Measurements from ENCODE around the gene C17orf58.

C17orf58 gene

GRCh38 chr17:67959510-67959909 lies 36.8 kb downstream of the C17orf58 start:
- H3K9me3 ChIP-seq (ENCODE audit: insufficient read depth, low read depth, low read length) = no peaks in the 10 kb centered on the region
- peaks cover 26% of the 10 kb centered on the region for H3K36me3 ChIP-seq (ENCODE audit: insufficient read depth, low read length)
- no peak overlapping the region for H3K9ac ChIP-seq (ENCODE audit: low read depth, low read length, poor library complexity, severe bottlenecking)
- no peaks in the 10 kb centered on the region for H4K20me1 ChIP-seq (ENCODE audit: insufficient read depth, low read length, poor library complexity, severe bottlenecking)
- H3K4me1 ChIP-seq (ENCODE audit: insufficient read depth, low read length, poor library complexity, severe bottlenecking) = no peaks in the 10 kb centered on the region
- H3K4me3 ChIP-seq (ENCODE audit: low read length, poor library complexity, severe bottlenecking) = no peak overlapping the region
- H3K27me3 ChIP-seq (ENCODE audit: insufficient read depth, low read length, poor library complexity, severe bottlenecking) = no peaks in the 10 kb centered on the region
- TF ChIP-seq EZH2phosphoT487 (IDR thresholded peaks at IDR 0.05; ENCODE audit: borderline replicate concordance) (no peak), CTCF (conservative IDR thresholded peaks at IDR 0.05; ENCODE audit: low read length) (no peak)
- no peaks in the 10 kb centered on the region for H3F3A ChIP-seq (ENCODE audit: low read depth)
- H3K9me2 ChIP-seq (replicated peaks; ENCODE audit: low read depth, low read length) = no peaks in the 10 kb centered on the region
- no peak overlapping the region for H2AFZ ChIP-seq (ENCODE audit: low read length)
- no peaks in the 10 kb centered on the region for H3K79me2 ChIP-seq (ENCODE audit: insufficient read depth, low read length)
- no peak overlapping the region for H3K4me2 ChIP-seq (ENCODE audit: low read depth, low read length, poor library complexity, severe bottlenecking)

- H3K4me3 ChIP-seq (ENCODE audit: low read length, poor library complexity, severe bottlenecking) = no peak overlapping the region
- no peak overlapping the region for H2AFZ ChIP-seq (ENCODE audit: low read length)
- H4K20me1 ChIP-seq (ENCODE audit: insufficient read depth, low read length, poor library complexity, severe bottlenecking) = no peaks in the 10 kb centered on the region
- H3K27me3 ChIP-seq (ENCODE audit: insufficient read depth, low read length, poor library complexity, severe bottlenecking) = no peaks in the 10 kb centered on the region
- no peaks in the 10 kb centered on the region for H3K4me1 ChIP-seq (ENCODE audit: insufficient read depth, low read length, poor library complexity, severe bottlenecking)
- H3K79me2 ChIP-seq (ENCODE audit: insufficient read depth, low read length) = no peaks in the 10 kb centered on the region
- peaks cover 64% of the 10 kb centered on the region for H3K36me3 ChIP-seq (ENCODE audit: insufficient read depth, low read length)
- no peak overlapping the region for H3K9ac ChIP-seq (ENCODE audit: low read depth, low read length, poor library complexity, severe bottlenecking)
- H3F3A ChIP-seq (ENCODE audit: low read depth) = no peaks in the 10 kb centered on the region
- no peak for TF ChIP-seq CTCF (conservative IDR thresholded peaks at IDR 0.05; ENCODE audit: low read length)
- TF ChIP-seq EZH2phosphoT487 (IDR thresholded peaks at IDR 0.05; ENCODE audit: borderline replicate concordance) = no peak
- no peaks in the 10 kb centered on the region for H3K9me2 ChIP-seq (replicated peaks; ENCODE audit: low read depth, low read length)
- no peak overlapping the region for H3K4me2 ChIP-seq (ENCODE audit: low read depth, low read length, poor library complexity, severe bottlenecking)
- H3K9me3 ChIP-seq (ENCODE audit: insufficient read depth, low read depth, low read length) = no peaks in the 10 kb centered on the region
Observed at GRCh38 chr17:67950945-67951344, 45.3 kb downstream of the C17orf58 start.

GRCh38 chr17:67947325-67947813 lies 48.9 kb downstream of the C17orf58 start:
- H3K36me3 ChIP-seq (ENCODE audit: insufficient read depth, low read length) = peaks cover 85% of the 10 kb centered on the region
- no peaks in the 10 kb centered on the region for H3K9me3 ChIP-seq (ENCODE audit: insufficient read depth, low read depth, low read length)
- H3K4me3 ChIP-seq (ENCODE audit: low read length, poor library complexity, severe bottlenecking) = no peak overlapping the region
- H4K20me1 ChIP-seq (ENCODE audit: insufficient read depth, low read length, poor library complexity, severe bottlenecking) = no peaks in the 10 kb centered on the region
- H3K9me2 ChIP-seq (replicated peaks; ENCODE audit: low read depth, low read length) = no peaks in the 10 kb centered on the region
- no peaks in the 10 kb centered on the region for H3K27me3 ChIP-seq (ENCODE audit: insufficient read depth, low read length, poor library complexity, severe bottlenecking)
- H3K79me2 ChIP-seq (ENCODE audit: insufficient read depth, low read length) = no peaks in the 10 kb centered on the region
- H3K4me2 ChIP-seq (ENCODE audit: low read depth, low read length, poor library complexity, severe bottlenecking) = no peak overlapping the region
- no peak overlapping the region for H2AFZ ChIP-seq (ENCODE audit: low read length)
- H3K4me1 ChIP-seq (ENCODE audit: insufficient read depth, low read length, poor library complexity, severe bottlenecking) = no peaks in the 10 kb centered on the region
- no peak overlapping the region for H3K9ac ChIP-seq (ENCODE audit: low read depth, low read length, poor library complexity, severe bottlenecking)
- H3F3A ChIP-seq (ENCODE audit: low read depth) = no peaks in the 10 kb centered on the region
- TF ChIP-seq EZH2phosphoT487 (IDR thresholded peaks at IDR 0.05; ENCODE audit: borderline replicate concordance) (no peak), CTCF (conservative IDR thresholded peaks at IDR 0.05; ENCODE audit: low read length) (no peak)
